H1 (cell line): Measurements from ENCODE around the gene PYY. TPM values are rescaled to one million over a fixed set of nuclear protein-coding genes. Genes with fewer than 3 reads are reported as not detected.

ENCODE experiments used
- CTCF ChIA-PET: fragments of 300-600 bp; sonication (Branson Sonifier 250); formaldehyde crosslinking; loops from one replicate; lab custom pipeline; 2021; ENCODE audit not compliant: partially characterized antibody; lab: Charles Lee
- POLR2A ChIA-PET: fragments of 300-600 bp; sonication (Branson Sonifier 250); formaldehyde crosslinking; loops from one replicate; lab custom pipeline; 2021; ENCODE audit warnings: inconsistent platforms; ENCODE audit not compliant: partially characterized antibody; lab: Charles Lee
- DNase-seq, 2 experiments: peaks; one replicate each; pipeline versions ENCODE4 v3.0.0 to v3.0.0-alpha.2; 2010 to 2022; ENCODE audit warnings: low spot score in 2 of 2, low read depth in 1 of 2, mixed read lengths in 1 of 2
- FAIRE-seq: peaks from 2 replicates; lab custom pipeline; 2011; peaks lifted over from hg19 to GRCh38; lab: Jason Lieb, UNC
- H2AFZ ChIP-seq: 2 replicates; pipeline ENCODE4 v1.8.1; 2012; ENCODE audit warnings: low read length, inconsistent platforms
- H2AK5ac ChIP-seq: 2 replicates; pipeline ENCODE4 v1.6.1; 2013; ENCODE audit warnings: low read depth, low read length
- H2BK120ac ChIP-seq: replicated peaks from 2 replicates; pipeline ENCODE3; 2013; ENCODE audit warnings: low read depth, low read length, inconsistent platforms
- H2BK12ac ChIP-seq: 2 replicates; pipeline ENCODE4 v1.6.1; 2013; ENCODE audit warnings: low read depth, low read length
- H2BK15ac ChIP-seq: 2 replicates; pipeline ENCODE4 v1.6.1; 2013; ENCODE audit warnings: low read length
- H2BK20ac ChIP-seq: 2 replicates; pipeline ENCODE4 v1.6.1; 2013; ENCODE audit warnings: low read length
- H2BK5ac ChIP-seq: 2 replicates; pipeline ENCODE4 v1.6.1; 2013; ENCODE audit warnings: low read depth, low read length
- H3K14ac ChIP-seq: 2 replicates; pipeline ENCODE4 v1.6.1; 2013; ENCODE audit warnings: inconsistent platforms; ENCODE audit not compliant: insufficient read length
- H3K18ac ChIP-seq: 2 replicates; pipeline ENCODE4 v1.6.1; 2013; ENCODE audit warnings: low read length; ENCODE audit errors: extremely low read depth
- H3K23ac ChIP-seq: 2 replicates; pipeline ENCODE4 v1.6.1; 2013; ENCODE audit warnings: inconsistent platforms; ENCODE audit not compliant: insufficient read length
- H3K23me2 ChIP-seq: 2 replicates; pipeline ENCODE4 v1.6.1; 2013; ENCODE audit warnings: low read depth, low read length
- H3K27ac ChIP-seq: 2 replicates; pipeline ENCODE4 v1.6.1; 2011; ENCODE audit warnings: low read depth, low read length, inconsistent platforms
- H3K27me3 ChIP-seq, 4 experiments: replicated peaks in 1 of 4; 1 replicate in 1 of 4; 2 replicates in 3 of 4; pipeline versions ENCODE4 v1.6.1 to v1.8.1; 2011 to 2013; ENCODE audit warnings: low read length in 3 of 4, mild to moderate bottlenecking in 3 of 4, inconsistent platforms in 2 of 4, mixed read lengths in 2 of 4, moderate library complexity in 1 of 4; ENCODE audit not compliant: control insufficient read depth in 3 of 4, insufficient read depth in 3 of 4; ENCODE audit errors: extremely low read depth in 1 of 4
- H3K36me3 ChIP-seq, 4 experiments: 2 replicates each; pipeline versions ENCODE4 v1.6.1 to v1.8.1; 2011 to 2013; ENCODE audit warnings: mild to moderate bottlenecking in 4 of 4, low read length in 3 of 4, moderate library complexity in 2 of 4, control low read depth in 1 of 4, inconsistent platforms in 1 of 4; ENCODE audit not compliant: insufficient read depth in 4 of 4, control insufficient read depth in 2 of 4
- H3K4ac ChIP-seq: replicated peaks from 2 replicates; pipeline ENCODE3; 2013; ENCODE audit warnings: low read length, low read depth, mixed read lengths, inconsistent platforms; ENCODE audit not compliant: insufficient read length
- H3K4me1 ChIP-seq, 4 experiments: replicated peaks in 1 of 4; 1 replicate in 1 of 4; 2 replicates in 3 of 4; pipeline versions ENCODE4 v1.6.1 to v1.8.1; 2011 to 2013; ENCODE audit warnings: low read length in 3 of 4, inconsistent platforms in 2 of 4, mixed read lengths in 1 of 4; ENCODE audit not compliant: insufficient read depth in 4 of 4, control insufficient read depth in 3 of 4
- H3K4me2 ChIP-seq, 2 experiments: 2 replicates each; pipeline versions ENCODE4 v1.6.1 to v1.8.1; 2011 to 2013; ENCODE audit warnings: low read depth in 2 of 2, low read length in 2 of 2, control low read depth in 1 of 2, inconsistent platforms in 1 of 2, mild to moderate bottlenecking in 1 of 2; ENCODE audit not compliant: insufficient read depth in 1 of 2
- H3K4me3 ChIP-seq, 4 experiments: fragments of 200-600, 300-600 bp in 1 of 4; sonication (generic), shearing (Covaris generic), sonication (Bioruptor Twin) in 1 of 4; 2 replicates each; pipeline versions ENCODE4 v1.5.1 to v1.8.1; 2011 to 2016; ENCODE audit warnings: low read length in 4 of 4, low read depth in 3 of 4, control low read depth in 2 of 4, inconsistent platforms in 2 of 4, mild to moderate bottlenecking in 2 of 4, mixed read lengths in 1 of 4, moderate library complexity in 1 of 4; ENCODE audit not compliant: insufficient read depth in 2 of 4; ENCODE audit errors: extremely low read depth in 1 of 4
- H3K56ac ChIP-seq: replicated peaks from 2 replicates; pipeline ENCODE3; 2013; ENCODE audit warnings: low read depth, mild to moderate bottlenecking, mixed read lengths, low read length, inconsistent platforms; ENCODE audit not compliant: insufficient read length
- H3K79me1 ChIP-seq: 2 replicates; pipeline ENCODE4 v1.6.1; 2013; ENCODE audit warnings: low read depth, low read length, control low read depth
- H3K79me2 ChIP-seq, 2 experiments: 2 replicates each; pipeline versions ENCODE4 v1.6.1 to v1.8.1; 2012 to 2013; ENCODE audit warnings: low read length in 2 of 2, mild to moderate bottlenecking in 2 of 2, inconsistent platforms in 1 of 2; ENCODE audit not compliant: insufficient read depth in 2 of 2, control insufficient read depth in 1 of 2
- H3K9ac ChIP-seq, 4 experiments: replicated peaks in 1 of 4; 1 replicate in 1 of 4; 2 replicates in 3 of 4; pipeline versions ENCODE4 v1.6.1 to v1.8.1; 2011 to 2013; ENCODE audit warnings: low read depth in 3 of 4, low read length in 3 of 4, control low read depth in 2 of 4, mild to moderate bottlenecking in 2 of 4, moderate library complexity in 2 of 4, inconsistent platforms in 1 of 4; ENCODE audit errors: extremely low read depth in 1 of 4
- H3K9me3 ChIP-seq, 2 experiments: 2 replicates each; pipeline versions ENCODE4 v1.6.1 to v1.8.1; 2012 to 2013; ENCODE audit warnings: mild to moderate bottlenecking in 2 of 2, moderate library complexity in 2 of 2, control low read depth in 1 of 2, inconsistent platforms in 1 of 2, low read depth in 1 of 2, low read length in 1 of 2, mixed read lengths in 1 of 2; ENCODE audit not compliant: insufficient read depth in 2 of 2
- H4K20me1 ChIP-seq, 2 experiments: replicated peaks in 1 of 2; 2 replicates each; pipeline versions ENCODE3 to v1.8.1; 2011 to 2013; ENCODE audit warnings: inconsistent platforms in 2 of 2, low read length in 2 of 2, mild to moderate bottlenecking in 1 of 2; ENCODE audit not compliant: insufficient read depth in 2 of 2, control insufficient read depth in 1 of 2
- H4K5ac ChIP-seq: 2 replicates; pipeline ENCODE4 v1.6.1; 2013; ENCODE audit warnings: low read length, low read depth, mixed read lengths, inconsistent platforms; ENCODE audit not compliant: insufficient read length
- H4K8ac ChIP-seq: 2 replicates; pipeline ENCODE4 v1.8.0; 2013; ENCODE audit warnings: mild to moderate bottlenecking, moderate library complexity, low read length, inconsistent platforms; ENCODE audit not compliant: insufficient read depth; ENCODE audit errors: extremely low read depth
- H4K91ac ChIP-seq: replicated peaks from 2 replicates; pipeline ENCODE3; 2013; ENCODE audit warnings: low read length, mixed read lengths, inconsistent platforms; ENCODE audit not compliant: insufficient read length
- BRCA1 ChIP-seq: IDR thresholded peaks from 2 replicates; pipeline ENCODE4 v1.6.1; 2012; ENCODE audit warnings: low read depth, low read length, improper control_type of control experiment
- CBX8 ChIP-seq: fragments of 300-800, 300-1000 bp; sonication (generic); IDR thresholded peaks from 2 replicates; pipeline ENCODE4 v1.7.1; 2016; ENCODE audit warnings: low read depth, low read length, borderline replicate concordance
- CREB1 ChIP-seq: IDR thresholded peaks from 2 replicates; pipeline ENCODE4 v1.6.1; 2012; ENCODE audit warnings: inconsistent platforms
- JUND ChIP-seq: IDR thresholded peaks from 2 replicates; pipeline ENCODE4 v1.6.1; 2011; ENCODE audit warnings: mild to moderate bottlenecking, improper control_type of control experiment, low read length
- KDM4A ChIP-seq: IDR thresholded peaks from one replicate; pipeline ENCODE4 v1.7.1; 2012; ENCODE audit warnings: low read depth, mild to moderate bottlenecking, moderate library complexity, low read length, inconsistent platforms; ENCODE audit not compliant: severe bottlenecking
- NANOG ChIP-seq: IDR thresholded peaks from 2 replicates; pipeline ENCODE4 v1.6.1; 2011; ENCODE audit warnings: low read length, low read depth, mild to moderate bottlenecking, inconsistent platforms; ENCODE audit not compliant: insufficient read depth, poor library complexity, severe bottlenecking
- NRF1 ChIP-seq: IDR thresholded peaks from 2 replicates; pipeline ENCODE4 v1.6.1; 2011; ENCODE audit warnings: mild to moderate bottlenecking, low read depth, low read length, improper control_type of control experiment
- POU5F1 ChIP-seq: IDR thresholded peaks from 2 replicates; pipeline ENCODE4 v1.6.1; 2011; ENCODE audit warnings: low read depth, mild to moderate bottlenecking, low read length, moderate library complexity
- SIX5 ChIP-seq: IDR thresholded peaks from 2 replicates; pipeline ENCODE4 v1.6.1; 2011; ENCODE audit warnings: mild to moderate bottlenecking, low read depth, low read length
- SRF ChIP-seq: IDR thresholded peaks from 2 replicates; pipeline ENCODE4 v1.6.1; 2011; ENCODE audit warnings: mild to moderate bottlenecking, low read depth, low read length, moderate library complexity
- TCF12 ChIP-seq: IDR thresholded peaks from 2 replicates; pipeline ENCODE4 v1.6.1; 2011; ENCODE audit warnings: low read depth, mild to moderate bottlenecking, low read length
- WGBS, 2 experiments: shearing (Covaris generic) in 1 of 2; methylation state at CpG; one replicate each; pipeline versions ENCODE4 v1.1.6 to v1.1.7; 2013 to 2015; ENCODE audit warnings: low lambda C conversion rate in 2 of 2, mixed read lengths in 2 of 2, inconsistent platforms in 1 of 2, low coverage in 1 of 2, missing lambda C conversion rate in 1 of 2; ENCODE audit not compliant: insufficient replicate concordance in 2 of 2, insufficient coverage in 1 of 2, insufficient read length in 1 of 2; ENCODE audit errors: extremely low coverage in 1 of 2, missing lambda C conversion rate in 1 of 2; 5-methylcytosine and 5-hydroxymethylcytosine counted together
- polyA plus RNA-seq, 7 experiments: library from polyadenylated mRNA; depleted of rRNA in 3 of 7; stranded (reverse) in 5 of 7; unstranded in 2 of 7; fragments of >200 nt in 5 of 7; fragments of 200-250 nt in 2 of 7; gene quantifications; 1 replicate in 5 of 7; 2 replicates in 1 of 7; 4 replicates in 1 of 7; pipeline versions ENCODE4 v1.2.1 to v1.2.3, GENCODE V29; 2011 to 2013; ENCODE audit warnings: missing spikeins in 2 of 7, mixed read lengths in 2 of 7
- total RNA-seq: library from RNA; stranded (reverse); fragmentation: NEBNext Ultra II Directional; extraction: Animal tissue kit (Norgen Biotek cat#: 25700); gene quantifications from 2 replicates; pipeline ENCODE4 v1.2.1, GENCODE V29; 2021
- TF ChIP-seq, protein P1 (sequence below): IDR thresholded peaks from 2 replicates; pipeline ENCODE4 v1.6.1; 2012; ENCODE audit warnings: inconsistent platforms
- TF ChIP-seq, protein P2 (sequence below): IDR thresholded peaks from 2 replicates; pipeline ENCODE4 v1.6.1; 2011; ENCODE audit warnings: low read length, improper control_type of control experiment

Gene PYY
- total and polyA plus RNA-seq, 2 of the 8 experiments (the other 6 are each of a cell fraction or from before 2014, with no cell fraction given): 0.93 to 3.4 TPM

DNA sequence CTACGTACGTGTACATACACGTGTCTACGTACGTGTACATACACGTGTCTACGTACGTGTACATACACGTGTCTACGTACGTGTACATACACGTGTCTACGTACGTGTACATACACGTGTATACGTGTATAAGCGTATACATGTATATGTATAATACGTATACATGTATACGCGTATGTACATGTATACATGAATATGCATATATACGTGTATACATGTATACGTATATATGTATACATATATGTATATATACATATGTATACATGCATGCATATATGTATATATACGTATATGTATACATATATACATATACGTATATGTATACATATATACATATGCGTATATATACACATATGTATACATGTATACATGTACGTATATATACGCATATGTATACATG lies 22.2 kb upstream of the PYY start:
- Histone ChIP-seq H3K23me2 (no peaks in the 10 kb centered on the region), H3K56ac (no peak overlapping the region), H3K4me1 (no peaks in the 10 kb centered on the region), H3K23ac (no peak overlapping the region), H3K14ac (no peak overlapping the region), H3K79me1 (no peaks in the 10 kb centered on the region), H2AK5ac (no peak overlapping the region), H3K9ac (no peak overlapping the region), H3K79me2 (no peaks in the 10 kb centered on the region), H3K4me2 (no peak overlapping the region), H2BK20ac (no peak overlapping the region), H3K4ac (no peak overlapping the region), H3K9me3 (no peaks in the 10 kb centered on the region), H2AFZ (no peak overlapping the region), H3K27me3 (no peaks in the 10 kb centered on the region), H2BK12ac (no peak overlapping the region), H4K5ac (no peak overlapping the region), H2BK120ac (no peak overlapping the region), H3K36me3 (no peaks in the 10 kb centered on the region), H3K27ac (no peak overlapping the region), H3K18ac (no peak overlapping the region), H4K20me1 (no peaks in the 10 kb centered on the region), H4K8ac (no peak overlapping the region), H3K4me3 (no peak overlapping the region), H2BK15ac (no peak overlapping the region), H2BK5ac (no peak overlapping the region), H4K91ac (no peak overlapping the region)
- DNase-seq: no peak
- TF ChIP-seq BRCA1: no peak
- no peak for TF ChIP-seq JUND
- TF ChIP-seq TCF12: no peak
- no peak for TF ChIP-seq SRF
- TF ChIP-seq, protein P1, sequence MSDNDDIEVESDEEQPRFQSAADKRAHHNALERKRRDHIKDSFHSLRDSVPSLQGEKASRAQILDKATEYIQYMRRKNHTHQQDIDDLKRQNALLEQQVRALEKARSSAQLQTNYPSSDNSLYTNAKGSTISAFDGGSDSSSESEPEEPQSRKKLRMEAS: no peak
- TF ChIP-seq KDM4A: no peak
- TF ChIP-seq CREB1: no peak
- TF ChIP-seq, protein P2, sequence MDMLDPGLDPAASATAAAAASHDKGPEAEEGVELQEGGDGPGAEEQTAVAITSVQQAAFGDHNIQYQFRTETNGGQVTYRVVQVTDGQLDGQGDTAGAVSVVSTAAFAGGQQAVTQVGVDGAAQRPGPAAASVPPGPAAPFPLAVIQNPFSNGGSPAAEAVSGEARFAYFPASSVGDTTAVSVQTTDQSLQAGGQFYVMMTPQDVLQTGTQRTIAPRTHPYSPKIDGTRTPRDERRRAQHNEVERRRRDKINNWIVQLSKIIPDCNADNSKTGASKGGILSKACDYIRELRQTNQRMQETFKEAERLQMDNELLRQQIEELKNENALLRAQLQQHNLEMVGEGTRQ: no peak
- TF ChIP-seq CBX8: no peak
- TF ChIP-seq NANOG: no peak
- TF ChIP-seq SIX5: no peak
- no peak for TF ChIP-seq POU5F1
- TF ChIP-seq NRF1: no peak
- CTCF ChIA-PET: interaction anchor here (2.0 kb wide), 1 partner anchor 32 kb away, joined by 9 read pairs; no protein-coding TSS in a partner anchor
- FAIRE-seq: no peak
- POLR2A ChIA-PET: interaction anchor here (1.7 kb wide), 1 partner anchor 31 kb away, joined by 3 read pairs; no protein-coding TSS in a partner anchor
- 70% methylated on average over 15 of the region's 27 CpGs; no CpG with 5 or more reads in 1 of the 2 experiments for whole genome bisulfite sequencing, 2 experiments
